NB4 (cell line): Measurements from ENCODE around the gene HS6ST1.
"Not testable (repeated sequence)": the region's sequence is repeated elsewhere in the genome, so short reads cannot be mapped to it uniquely, and the experiment has no call there.

Experiments
- DNase-seq: peaks from one replicate; pipeline ENCODE4 v3.0.0; 2010; ENCODE audit warnings: low read depth
- H3K4me3 ChIP-seq: one replicate; pipeline ENCODE4 v1.5.1; 2011; ENCODE audit warnings: mild to moderate bottlenecking, low read depth, low read length, moderate library complexity
- CTCF ChIP-seq: IDR thresholded peaks from one replicate; pipeline ENCODE4 v1.5.1; 2012; ENCODE audit warnings: low read depth, low read length
- MAX ChIP-seq: IDR thresholded peaks from 2 replicates; pipeline ENCODE4 v1.6.1; 2011; ENCODE audit warnings: low read depth, low read length
- MYC ChIP-seq: IDR thresholded peaks from 2 replicates; pipeline ENCODE4 v1.6.1; 2011; ENCODE audit warnings: low read depth, low read length
- POLR2A ChIP-seq: IDR thresholded peaks from 2 replicates; pipeline ENCODE4 v1.6.1; 2011; ENCODE audit warnings: mild to moderate bottlenecking; ENCODE audit not compliant: insufficient read length; ENCODE audit errors: extremely low read depth

HS6ST1 gene

GRCh38 chr2:128260239-128261138, 58.2 kb downstream of the HS6ST1 start:
- TF ChIP-seq MAX (no peak), POLR2A (no peak), CTCF (no peak), MYC (no peak)
- no peak overlapping the region for H3K4me3 ChIP-seq
- no peak for DNase-seq

- no peak overlapping the region for H3K4me3 ChIP-seq
- DNase-seq, result no peak
- TF ChIP-seq POLR2A (no peak), MAX (no peak), MYC (no peak), CTCF (no peak)
These were observed 59.1 kb downstream of the HS6ST1 start for GRCh38 chr2:128259585-128259984.

GRCh38 chr2:128258218-128258617, 60.5 kb downstream of the HS6ST1 start:
- H3K4me3 ChIP-seq, result no peak overlapping the region
- TF ChIP-seq MAX, result no peak
- TF ChIP-seq CTCF, result no peak
- no peak for TF ChIP-seq POLR2A
- no peak for TF ChIP-seq MYC
- no peak for DNase-seq

GRCh38 chr2:128252501-128252900, 66.2 kb downstream of the HS6ST1 start:
- H3K4me3 ChIP-seq, result no peak overlapping the region
- no peak for DNase-seq
- TF ChIP-seq MAX, result no peak

- not testable (repeated sequence) for H3K4me3 ChIP-seq, DNase-seq
These were observed 66.6 kb downstream of the HS6ST1 start for GRCh38 chr2:128252086-128252485.

GRCh38 chr2:128250229-128251025, 68.2 kb downstream of the HS6ST1 start:
- TF ChIP-seq MYC, result no peak
- TF ChIP-seq POLR2A, result no peak
- TF ChIP-seq MAX, result no peak
- no peak for TF ChIP-seq CTCF
- no peak for DNase-seq
- no peak overlapping the region for H3K4me3 ChIP-seq
